T1000 (cell line): ENCODE results near the gene LNPEP.

Source experiments
- DNase-seq: peaks from one replicate; lab custom pipeline; 2025; ENCODE audit warnings: mixed read lengths; lab: John Stamatoyannopoulos, UW

The LNPEP gene

DNA sequence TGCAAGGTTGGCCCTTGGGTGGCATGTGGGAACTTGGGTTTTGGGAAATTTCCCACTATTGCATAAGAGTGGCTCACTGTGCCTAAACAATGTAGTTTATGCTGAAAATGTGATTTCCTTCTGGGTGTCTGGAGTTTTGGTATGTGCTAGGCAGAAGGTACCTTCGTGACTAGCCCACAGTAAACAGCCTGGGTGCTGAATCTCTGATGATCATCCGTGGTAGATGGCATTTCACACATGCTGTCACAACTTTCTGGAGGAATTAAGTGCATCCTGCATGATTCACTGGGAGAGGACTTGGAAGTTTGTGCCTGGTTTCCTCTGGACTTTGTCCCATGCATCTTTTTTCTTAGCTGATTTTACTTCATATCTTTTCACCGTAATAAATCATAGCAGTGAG, 64.5 kb downstream of the LNPEP start:
- DNase-seq, result no peak

DNA sequence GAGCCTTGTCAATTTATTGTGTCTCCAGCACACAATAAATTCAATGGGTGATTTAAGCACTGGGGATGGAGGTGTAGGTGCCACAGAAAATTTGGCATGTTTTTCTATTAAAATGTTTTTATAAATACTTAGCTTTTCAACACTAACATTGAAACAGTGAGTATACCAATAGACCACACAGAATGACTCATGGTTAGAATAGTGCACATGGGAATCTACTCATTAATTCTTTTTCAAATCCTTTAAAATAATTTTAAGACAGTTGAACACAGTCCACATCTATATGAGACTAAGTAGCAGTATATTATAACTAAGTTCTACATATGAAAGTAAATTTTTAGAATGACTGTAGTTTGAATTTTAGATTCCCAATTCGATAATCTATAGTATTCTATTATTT, 67.1 kb downstream of the LNPEP start:
- DNase-seq, result no peak

DNA sequence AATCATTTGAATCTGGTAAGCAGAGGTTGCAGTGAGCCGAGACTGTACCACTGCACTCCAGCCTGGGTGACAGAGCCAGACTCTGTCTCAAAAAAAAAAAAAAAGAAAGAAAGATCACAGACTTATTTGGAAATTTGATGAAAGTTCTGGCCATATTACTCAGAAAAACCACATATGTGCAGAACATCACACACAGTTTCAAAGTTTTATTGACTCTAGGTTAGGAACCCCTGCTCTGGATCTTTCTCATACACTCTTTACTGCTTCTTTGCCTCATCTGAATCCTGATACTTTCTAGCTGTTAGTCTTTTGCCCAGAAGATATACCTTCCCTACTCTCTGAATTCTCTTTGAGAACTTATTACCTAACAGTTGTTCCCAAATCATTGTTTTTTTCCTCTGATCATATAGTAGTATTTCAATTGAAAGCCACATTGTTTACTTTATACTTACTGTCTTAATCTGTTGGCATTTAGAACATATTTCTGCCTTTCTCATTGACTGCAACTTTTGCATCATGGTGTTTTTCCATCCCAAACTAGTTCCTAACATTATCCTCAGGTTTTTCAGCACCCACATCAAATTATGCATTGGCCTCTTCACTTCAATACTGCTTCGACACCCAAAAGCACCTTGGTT, 68.7 kb downstream of the LNPEP start:
- DNase-seq, result no peak

DNA sequence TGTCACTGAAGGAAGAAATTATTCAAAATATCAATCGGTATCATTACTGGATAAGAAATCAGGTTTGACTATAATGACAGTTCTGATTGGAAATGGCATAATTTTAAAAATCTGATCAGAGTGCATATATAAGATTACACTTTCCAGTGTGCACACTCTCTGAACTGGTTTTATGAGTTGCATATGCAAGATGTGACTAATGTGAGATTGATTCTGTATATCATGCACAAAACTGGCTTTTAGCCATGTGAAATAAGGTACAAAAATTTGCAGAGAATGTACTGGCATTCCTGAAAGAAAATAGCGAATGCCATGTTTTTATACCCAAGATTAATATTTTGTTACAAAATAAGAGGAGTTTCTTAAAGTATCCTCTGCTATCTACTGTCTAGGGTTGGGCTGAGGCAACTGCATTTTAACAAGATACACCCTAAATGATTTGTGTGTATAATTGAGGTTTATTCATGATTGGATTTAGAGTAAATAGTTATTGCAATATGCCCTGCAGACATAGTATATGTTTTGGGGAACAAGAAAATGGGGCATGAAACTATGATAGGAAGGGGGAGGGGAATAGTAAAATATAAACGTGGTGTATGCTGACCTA, 70.7 kb downstream of the LNPEP start:
- DNase-seq, result no peak

DNA sequence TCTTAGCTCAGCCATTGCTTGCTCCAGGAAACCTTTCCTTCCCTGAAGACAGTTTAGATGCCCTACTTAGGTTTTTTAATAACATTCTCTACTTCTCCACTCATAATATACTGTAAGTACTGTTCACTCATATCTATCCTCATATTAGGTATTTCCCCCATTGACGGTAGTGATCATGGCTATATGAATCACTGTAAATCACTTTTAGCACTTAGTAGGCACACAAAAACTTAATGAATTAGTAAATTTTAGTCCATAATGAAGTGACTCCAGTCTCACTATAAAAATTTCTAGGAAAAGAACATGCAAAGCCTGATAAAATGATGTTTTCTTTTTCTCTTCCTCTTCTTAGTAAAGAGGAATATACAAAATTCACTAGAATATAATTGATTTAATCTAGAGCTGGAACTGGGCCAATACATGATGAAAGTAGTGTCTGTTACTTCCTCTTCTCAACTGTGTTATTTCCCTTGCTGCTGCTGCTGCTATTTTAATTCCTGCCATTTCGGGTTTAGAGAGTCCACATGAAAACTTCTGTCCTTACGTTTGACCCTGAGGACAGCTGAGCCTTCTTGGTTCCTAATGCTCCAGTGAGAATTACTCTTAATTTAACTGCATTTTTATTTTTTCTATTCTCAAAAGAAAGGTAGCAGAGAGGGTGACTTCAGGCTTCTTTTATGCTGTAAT, 73.5 kb downstream of the LNPEP start:
- no peak for DNase-seq

DNA sequence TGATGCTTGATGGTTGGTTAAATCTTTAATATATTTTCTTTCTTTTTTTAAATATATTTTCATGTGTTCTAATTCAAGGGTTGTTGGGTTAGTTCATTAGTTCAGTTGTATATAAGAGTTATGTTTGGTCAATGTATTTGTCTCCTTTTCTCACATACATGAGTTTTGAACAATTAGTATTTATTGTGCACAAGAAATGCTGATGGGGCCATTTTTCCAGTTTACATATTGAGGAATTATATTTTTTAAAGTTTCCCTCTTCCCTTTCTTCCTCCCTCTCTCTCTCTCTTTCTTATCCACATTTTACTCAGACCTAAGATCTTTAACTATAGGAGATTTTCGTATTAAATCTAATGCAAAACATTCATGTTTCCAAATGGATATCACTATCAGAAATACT, 74.0 kb downstream of the LNPEP start:
- DNase-seq, result no peak

DNA sequence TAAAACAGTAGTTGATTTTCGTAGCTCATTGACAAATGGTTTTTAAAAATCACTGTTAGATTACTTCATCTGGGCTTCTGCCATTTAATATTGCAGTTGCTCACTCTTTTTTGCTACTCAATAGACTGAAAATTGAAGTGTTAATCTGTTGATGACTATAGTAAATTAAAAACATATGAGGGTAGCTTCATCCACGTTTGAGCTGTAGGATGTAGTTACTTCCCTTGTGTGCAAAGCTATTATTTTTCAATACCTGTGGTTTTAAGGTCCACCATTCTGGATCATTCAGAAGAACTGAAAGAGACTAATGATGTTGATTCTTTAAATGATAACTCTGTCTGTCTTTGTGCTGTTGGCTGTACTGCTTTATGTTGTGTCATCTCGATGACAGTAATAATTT, 74.7 kb downstream of the LNPEP start:
- no peak for DNase-seq

DNA sequence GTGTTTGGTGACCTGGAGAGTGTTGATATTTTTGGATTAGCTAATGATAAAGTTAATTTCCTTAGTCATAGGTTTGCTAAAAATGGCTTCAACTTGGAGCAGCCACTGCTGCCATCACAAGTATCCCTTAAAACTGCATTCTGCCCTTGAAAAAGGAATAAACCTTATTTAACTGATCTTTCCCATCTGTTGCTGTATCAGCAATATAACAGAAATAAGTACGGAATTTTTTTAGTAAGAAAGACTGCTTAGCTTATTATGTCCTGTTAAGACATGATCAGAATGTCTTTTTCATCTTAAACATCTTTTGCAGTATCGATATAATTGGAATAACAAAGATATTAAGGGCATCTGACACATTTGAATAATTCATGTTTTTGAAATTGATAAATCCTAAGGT, 75.7 kb downstream of the LNPEP start:
- no peak for DNase-seq

DNA sequence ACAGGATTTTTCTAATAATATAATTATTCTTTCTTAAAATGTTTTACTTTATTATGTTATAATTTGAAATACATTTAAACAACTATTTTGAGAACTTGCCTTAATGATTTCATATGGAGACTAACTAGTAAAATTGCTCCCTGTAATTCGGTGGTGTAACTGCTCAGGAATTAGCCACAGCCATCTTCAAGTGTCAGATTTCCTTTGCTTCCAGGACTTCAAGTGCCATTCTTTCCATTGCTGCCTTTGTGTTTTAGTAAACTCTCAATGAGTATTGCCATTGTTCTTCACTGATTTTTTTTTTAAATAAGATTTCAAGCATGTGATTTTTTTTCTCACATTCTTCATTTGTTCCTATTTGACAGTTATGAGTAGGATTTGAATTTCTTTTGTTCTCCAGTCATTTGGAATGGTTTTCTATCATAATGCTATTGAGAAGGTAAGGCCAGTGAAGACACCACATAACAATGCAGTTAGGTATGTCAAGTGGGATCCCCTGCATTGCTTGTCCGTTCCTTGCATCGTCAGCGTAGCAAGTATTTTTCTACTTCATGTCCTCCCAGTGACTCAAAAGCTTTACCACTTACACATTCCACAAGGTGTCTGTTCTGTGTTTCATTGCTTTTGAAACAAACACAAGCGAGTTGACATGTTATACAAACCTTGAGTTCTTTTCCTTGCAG, 83.7 kb downstream of the LNPEP start:
- no peak for DNase-seq

DNA sequence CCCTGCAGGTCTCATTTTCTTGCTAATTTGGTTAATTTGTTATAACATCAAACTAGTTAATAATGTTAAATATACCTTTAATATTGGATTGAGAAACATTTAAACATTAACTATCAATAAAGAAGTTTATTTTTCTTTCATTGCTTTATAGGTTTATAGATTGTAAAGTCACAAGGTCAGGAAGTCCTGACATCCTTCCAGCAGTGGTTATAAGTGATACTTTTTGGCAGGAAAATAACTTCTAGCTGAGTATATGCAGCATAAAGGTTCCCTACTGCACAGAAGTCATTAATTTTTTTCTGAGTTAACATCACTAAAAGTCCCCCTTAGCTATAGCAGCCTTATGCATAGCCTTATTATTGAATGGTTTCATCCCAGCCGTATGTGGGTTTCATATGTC, 85.5 kb downstream of the LNPEP start:
- DNase-seq, result no peak

DNA sequence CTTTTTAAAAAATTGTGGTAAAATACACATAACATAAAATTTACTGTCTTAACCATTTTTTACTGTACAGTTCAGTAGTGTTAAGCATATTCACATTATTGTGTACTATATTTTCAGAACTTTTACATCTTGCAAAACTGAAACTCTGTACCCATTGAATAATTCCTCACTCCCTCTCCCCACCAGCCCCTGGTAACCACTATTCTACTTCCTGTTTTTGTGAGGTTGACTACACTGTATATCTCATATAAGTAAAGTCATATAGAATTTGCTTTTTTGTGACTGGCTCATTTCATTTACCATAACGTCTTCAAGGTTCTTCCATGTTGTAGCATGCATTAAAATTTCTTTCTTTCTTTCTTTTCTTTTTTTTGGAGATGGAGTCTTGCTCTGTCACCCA, 87.0 kb downstream of the LNPEP start:
- no peak for DNase-seq

DNA sequence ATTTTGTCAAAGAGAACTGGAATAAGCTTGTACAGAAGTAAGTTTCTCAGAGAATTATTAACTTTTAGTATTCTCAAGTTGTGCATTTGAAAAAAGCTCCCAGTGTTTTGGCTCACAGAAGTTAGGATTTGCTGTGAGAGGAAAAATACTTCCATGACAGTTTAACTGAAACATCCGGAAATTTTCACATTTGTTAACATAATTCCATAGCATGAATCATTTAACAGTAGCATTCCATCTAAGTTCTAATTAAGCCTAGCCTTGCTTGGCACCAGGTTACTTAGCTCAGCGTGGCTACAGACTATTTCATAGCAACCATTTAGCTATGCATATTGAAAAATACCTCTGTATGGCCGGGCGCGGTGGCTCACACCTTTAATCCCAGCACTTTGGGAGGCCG, 90.8 kb downstream of the LNPEP start:
- DNase-seq, result no peak

DNA sequence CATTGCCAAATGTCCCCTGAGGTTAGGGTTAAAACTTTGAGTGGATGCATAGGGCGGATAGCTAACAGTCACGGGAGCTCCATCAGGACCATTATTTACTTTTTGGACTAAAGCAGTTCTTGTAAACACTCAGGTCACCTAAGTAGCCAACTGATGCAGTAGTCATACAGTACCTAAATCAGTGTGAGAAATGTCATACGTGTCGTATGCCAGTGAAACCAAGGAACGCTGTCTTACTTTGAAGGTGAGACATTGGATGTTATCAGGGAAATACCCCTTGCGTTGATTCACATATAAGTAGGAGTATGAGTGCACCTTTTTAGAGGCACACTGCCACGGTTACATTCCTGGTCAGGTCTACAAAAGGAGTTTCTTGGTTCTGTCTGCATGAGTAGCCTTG, 101.9 kb downstream of the LNPEP start:
- no peak for DNase-seq

DNA sequence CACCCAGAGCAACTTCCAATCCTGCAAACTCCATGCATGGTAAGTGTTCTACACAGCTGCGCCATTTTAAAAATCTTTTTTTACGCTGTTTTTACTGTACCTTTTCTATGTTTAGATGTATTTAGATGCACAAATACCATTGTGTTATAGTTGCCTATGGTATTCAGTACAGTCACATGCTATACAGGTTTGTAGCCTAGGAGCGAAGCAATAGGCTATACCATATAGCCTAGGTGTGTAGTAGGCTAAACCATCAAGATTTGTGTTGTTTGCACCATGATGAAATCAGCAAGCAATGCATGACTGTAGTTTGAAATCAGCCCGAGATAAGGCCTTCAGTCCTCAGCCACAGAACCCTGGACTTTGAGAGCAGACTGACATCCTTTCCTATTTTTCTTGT, 105.4 kb downstream of the LNPEP start:
- DNase-seq, result no peak

DNA sequence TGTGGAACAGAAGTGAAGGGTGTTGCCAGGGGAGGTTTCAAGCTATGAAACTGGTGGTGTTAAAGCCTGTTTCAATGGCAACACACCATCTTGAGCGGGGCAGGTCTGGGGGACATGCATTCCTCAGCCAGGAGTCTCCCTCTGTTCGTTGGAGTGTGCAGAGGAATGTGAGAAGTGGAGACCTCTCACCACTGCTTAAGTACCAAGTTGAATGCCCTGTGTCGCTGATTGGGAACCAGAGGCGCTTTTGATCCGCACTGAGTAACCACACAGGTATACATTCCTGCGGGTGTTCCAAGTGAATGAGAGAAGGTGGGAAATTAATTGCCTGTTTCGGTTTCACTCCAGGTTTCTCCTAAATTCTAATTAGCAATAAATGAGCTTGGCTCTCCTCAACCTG, 107.1 kb downstream of the LNPEP start:
- no peak for DNase-seq

DNA sequence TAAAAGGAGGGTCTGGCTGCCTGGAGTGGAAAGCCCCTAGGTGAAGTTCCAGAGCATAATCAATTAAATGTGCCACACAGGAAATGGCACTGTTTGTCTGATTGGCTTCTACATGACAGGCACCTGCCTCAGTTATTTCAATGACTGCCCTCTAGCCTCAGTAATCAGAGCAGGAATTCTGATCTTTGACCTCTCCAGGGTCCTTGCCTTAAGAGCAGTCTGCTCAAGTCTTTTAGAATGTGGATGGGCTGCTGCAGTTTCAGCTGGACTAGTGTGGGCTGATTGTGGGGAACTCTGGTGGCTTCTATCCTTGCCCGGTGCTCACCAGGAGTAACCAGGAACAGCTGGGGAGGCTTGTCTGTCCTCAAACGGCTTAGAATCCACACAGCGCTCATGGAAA, 107.6 kb downstream of the LNPEP start:
- no peak for DNase-seq

DNA sequence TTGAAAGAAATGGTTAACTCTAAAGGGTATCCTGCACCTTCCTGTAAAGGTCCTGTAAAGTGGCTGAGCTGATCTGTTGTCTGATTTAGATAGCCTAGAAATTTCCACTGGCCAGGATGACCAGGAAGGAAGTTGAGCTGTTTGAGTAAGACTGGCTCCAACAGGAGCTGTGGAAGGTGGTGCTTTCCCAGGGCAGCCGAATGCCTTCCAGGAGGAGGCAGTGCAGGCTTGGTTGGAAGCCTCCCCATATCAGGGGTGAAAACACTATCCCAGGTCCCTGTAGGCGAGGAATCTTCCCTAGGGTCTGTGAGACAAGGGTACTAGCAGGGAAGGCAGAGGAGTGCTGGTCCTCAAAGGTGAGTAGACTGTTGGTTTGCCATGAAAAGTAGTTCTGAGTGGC, 108.2 kb downstream of the LNPEP start:
- DNase-seq, result no peak

DNA sequence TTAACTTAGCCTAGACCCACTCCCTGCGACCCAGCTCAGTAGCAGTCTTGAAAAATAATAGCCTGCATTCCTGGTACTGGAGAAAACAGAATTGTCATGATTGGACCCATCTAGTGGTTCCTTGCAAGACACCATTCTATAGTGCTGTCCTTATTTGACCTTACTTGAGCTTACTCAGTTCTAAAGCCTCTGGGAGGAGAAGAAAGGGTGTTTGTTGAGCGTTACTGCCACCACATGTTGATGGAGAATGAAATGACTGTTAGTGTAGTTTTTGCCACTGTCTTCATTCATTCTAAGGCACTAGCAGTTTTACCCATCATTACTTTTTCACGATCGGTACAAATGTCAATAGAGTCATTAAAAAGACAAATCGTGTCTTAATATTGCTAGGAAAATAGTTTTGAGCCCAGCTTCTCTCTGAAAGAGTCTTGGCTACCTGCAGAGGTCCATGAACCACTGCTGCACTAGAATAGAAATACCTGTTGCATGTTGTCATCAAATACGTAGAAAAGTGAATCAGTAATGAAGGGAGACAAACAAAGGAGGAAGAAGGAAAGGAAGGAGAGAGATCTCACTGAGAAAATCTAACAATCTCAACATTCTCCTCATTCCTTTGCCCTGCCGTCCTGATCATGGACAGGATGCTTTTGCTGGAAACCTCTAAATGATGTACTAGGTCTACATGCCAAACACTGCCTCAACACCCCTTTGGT, 110.5 kb downstream of the LNPEP start:
- DNase-seq, result no peak

DNA sequence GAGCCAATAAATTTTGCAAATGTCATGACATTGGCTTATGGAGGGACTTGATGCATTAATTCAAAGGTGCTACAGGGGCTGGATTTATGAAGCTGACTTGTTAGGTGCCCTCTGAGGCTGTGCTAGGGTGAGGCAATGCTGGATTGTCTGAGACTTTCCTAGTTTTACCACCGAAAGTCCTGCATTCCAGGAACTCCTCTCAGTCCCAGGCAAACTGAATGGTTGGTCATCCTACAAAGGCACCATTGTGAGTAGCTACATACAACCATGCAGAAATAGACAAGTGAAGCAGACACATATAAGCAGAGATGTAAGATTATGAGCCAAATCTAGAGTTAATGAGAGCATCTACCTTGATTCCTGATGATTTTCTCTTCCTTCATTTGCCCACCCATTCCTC, 111.2 kb downstream of the LNPEP start:
- no peak for DNase-seq

DNA sequence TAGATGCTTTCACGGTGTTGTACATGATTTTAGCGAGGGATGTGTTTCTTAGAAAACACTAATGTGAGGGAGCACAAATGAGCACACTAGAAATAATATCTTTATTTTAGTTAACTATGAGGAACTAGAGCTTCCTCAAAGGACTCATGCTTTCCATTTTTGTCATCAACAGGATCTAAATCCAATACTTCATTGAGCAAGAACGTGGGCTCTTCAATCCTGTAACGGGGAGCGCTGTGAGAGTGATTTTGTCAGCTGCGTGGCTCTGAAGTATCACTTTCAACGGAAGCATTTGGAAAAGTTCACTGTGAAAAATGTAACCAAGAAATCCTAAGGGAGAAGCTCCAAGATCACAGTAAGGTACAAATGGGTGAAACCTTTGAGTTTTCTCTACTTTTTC, 113.3 kb downstream of the LNPEP start:
- no peak for DNase-seq

DNA sequence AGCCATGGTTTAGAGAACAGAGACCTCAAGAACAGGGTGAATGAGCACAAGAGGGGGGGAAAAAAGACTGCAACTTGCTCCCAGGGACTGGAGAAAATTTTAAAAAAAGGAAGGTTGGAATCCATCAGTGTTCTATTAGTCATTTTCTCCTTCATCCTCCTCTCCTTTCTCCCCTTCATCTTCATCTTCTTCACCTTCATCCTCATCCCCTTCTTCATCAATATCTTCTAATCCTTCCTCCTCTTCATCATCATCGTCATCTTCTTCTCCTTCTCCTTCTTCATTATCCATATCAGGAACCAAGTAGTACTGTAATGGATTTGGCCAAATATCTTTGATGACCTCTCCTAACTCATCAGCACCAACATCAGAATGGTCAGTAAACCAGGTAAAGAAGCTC, 120.4 kb downstream of the LNPEP start:
- DNase-seq, result no peak

DNA sequence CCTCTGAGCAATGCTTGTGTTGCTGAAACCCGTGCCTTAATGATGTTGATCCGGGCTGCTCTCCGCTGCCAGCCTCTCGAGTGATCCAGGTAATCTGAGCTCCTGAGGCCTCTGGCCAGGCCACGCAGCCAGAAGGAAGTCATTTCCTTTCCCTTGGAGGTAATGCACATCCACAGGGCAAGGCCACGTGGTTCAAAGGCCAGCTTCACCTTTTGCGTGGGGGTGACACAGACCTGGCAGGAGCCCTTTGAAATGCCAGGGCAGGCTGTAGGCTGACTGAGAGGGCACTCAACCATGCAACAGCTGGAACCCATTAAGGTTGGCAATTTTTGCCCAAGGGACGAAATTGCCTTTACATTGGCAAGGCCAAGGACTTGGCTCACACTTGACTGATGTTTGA, 126.2 kb downstream of the LNPEP start:
- DNase-seq, result no peak

DNA sequence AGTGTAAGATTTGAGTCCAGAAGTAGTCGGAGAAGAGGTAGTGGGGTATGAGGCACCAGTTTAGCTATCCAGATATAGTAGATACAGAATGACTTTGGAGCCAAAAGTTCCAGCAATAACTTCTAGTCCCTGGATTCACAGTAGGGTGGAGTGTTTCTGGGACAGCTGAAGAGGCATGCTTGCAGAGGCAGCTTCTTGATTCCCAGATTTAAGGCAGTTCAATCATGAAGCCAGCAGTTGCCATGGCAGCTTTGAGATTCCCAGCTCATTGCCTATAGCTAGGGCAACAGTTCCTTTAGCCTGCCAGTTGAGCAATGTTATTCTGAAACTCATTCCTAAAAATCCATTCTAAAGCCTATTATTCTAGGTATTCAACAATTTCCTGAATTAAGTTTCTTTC, 127.4 kb downstream of the LNPEP start:
- DNase-seq, result no peak
